GM21786 (cell line): ENCODE results near the gene CCNB3.

Experiments used
- ATAC-seq: cut with Tn5 transposase; IDR thresholded peaks from one replicate; pipeline ENCODE4 v1.9.1; 2021; ENCODE audit not compliant: unreplicated experiment

Gene CCNB3

DNA sequence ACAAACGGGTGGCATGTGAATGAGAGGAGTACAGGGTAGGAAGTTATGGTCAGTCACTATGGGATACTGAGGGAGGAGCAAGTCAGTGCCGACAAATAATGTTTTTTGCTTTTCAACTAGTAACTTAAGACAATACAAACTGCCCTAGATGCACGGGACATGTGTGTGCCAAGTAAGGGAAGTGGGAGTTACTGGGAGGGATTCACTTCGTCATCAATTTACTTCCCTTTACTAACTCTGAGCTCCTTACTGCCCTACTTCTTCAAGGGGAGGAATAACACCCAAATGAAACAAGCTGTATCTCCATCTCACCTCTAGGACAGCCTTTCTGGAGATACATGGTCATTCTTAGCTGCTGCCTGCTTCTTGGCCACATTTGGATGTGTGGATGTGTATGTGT, 168.4 kb downstream of the CCNB3 start:
- no peak for ATAC-seq

DNA sequence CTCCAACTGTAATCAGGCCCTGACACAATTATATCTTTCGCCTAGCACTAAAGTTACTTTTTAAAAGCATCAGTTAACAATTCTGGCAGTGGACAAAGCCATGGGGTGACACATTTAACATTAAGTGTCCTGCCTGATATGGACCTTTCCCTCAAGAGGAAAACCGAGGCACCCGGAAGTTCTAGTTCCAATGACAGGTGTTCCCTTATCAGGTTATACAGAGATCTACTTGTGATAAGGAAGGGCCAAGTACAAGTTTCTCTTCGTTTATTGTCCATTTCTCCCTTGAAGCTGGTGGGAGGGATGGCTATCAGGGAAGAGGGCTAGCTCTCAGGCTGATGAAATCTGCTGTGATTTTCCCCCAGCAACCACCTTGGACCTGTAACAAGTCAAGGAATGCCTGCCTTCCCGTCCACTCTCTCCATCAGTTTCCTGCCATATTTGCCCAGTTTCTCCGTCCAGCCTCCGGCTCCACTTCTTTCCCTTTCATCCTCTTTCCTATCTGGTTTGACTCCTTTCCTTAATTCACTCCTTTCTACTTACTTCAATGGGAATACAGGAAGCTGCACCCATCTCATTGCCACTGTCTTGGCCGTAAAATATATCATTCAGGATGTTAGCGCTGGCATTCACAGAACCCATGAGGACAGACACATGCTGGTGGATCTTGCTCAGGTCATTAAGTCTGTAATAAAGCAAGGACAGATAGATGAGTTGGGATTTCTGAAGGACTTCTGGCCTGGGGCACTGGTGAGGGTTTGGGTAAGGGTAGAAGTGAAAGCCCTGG, 171.1 kb downstream of the CCNB3 start:
- no peak for ATAC-seq

DNA sequence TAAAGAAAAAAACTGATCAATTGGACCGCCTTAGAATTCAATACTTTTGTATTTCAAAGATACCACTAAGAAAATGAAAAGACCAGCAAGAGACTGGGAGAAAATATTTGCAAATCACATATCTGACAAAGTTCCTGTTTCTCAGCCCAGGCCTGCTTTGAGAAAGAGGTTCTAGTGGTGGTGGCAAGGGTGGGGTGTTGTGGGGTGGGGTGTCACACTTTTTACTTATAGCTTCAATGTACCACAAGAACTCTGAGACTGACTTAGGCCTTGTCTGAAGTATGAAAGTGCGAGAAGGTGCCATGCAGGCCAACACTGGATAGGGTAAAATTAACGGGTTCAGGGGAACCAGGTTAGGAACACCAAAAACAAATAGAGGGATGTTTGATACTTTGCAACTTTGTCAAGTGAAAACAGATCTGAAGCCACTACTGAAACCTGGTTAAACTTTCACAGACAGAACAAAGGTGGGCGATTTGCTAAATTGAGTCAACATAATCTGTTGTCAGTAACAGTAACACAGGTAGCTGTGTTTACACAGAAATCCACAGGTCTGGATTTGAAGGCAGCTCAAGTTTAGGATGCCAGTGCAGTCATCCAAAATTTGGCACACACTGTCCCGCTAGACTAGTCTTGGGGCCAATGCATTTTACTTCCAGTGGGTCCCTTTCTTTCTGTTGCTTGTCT, 177.3 kb downstream of the CCNB3 start:
- no peak for ATAC-seq

DNA sequence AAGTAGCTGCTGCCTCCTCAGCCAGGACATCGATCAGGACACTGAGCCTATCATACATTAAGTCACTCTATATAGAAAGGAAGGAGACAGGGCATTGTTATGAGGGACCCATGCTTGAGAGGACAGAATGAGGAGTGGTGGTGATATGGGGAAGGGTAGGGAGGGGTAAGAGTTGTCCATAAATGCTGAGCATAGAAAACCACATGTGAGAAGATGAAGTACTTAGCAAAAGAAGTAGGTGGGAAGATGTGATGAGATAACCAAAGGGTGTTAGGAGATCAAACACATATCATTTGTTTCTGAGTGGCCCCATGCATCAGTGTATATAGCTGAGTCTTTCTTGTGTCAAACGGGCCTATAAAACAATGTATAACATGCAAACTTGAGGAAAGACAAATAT, 182.0 kb downstream of the CCNB3 start:
- ATAC-seq, result no peak

DNA sequence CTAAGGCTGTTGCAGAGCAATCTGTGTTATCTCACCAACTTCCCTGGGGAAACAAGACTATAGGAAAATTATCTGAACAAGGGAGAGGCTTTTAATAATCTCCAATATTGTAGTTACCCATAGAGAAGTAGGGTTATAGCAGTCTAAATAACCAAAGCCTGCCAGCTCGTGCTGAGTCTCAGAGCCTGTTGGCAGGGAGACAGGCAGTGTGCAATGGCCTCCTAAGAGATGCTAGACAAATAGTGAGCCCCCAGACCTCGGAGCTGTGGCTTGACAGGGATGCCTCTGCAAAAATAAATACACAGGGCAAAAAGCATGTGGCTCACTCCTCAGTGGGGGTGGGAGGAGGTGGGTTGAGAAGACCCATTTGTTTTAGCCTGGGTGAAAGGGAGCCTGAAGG, 189.3 kb downstream of the CCNB3 start:
- no peak for ATAC-seq
